A673 (cell line): Measurements from ENCODE around the gene PRMT6. TPM values are rescaled to one million over a fixed set of nuclear protein-coding genes. Genes with fewer than 3 reads are reported as not detected.

Experiments used
- Bru-seq: library from RNA; stranded (reverse); fragments of 400-500 nt; gene quantifications from one replicate; lab custom pipeline; 2021; lab: Mats Ljungman, UMichigan
- BruChase-seq, 2 experiments: library from RNA; stranded (reverse); fragments of 400-500 nt; gene quantifications; one replicate each; lab custom pipeline; 2021; lab: Mats Ljungman, UMichigan
- BruUV-seq: library from RNA; stranded (reverse); fragments of 400-500 nt; replicated peaks from 2 replicates; lab custom pipeline; 2021; lab: Mats Ljungman, UMichigan
- CTCF ChIA-PET: fragments of 300-600 bp; sonication (Branson Sonifier 250); formaldehyde crosslinking; loops from one replicate; lab custom pipeline; 2022; ENCODE audit warnings: antibody characterized with exemption; lab: Charles Lee
- POLR2A ChIA-PET: fragments of 300-600 bp; sonication (Branson Sonifier 250); formaldehyde crosslinking; loops from one replicate; lab custom pipeline; 2022; ENCODE audit warnings: antibody characterized with exemption; ENCODE audit not compliant: low non-redundant PET; lab: Charles Lee
- DNase-seq: peaks from one replicate; pipeline ENCODE4 v3.0.0-alpha.2; 2015; ENCODE audit warnings: low spot score
- H3K27ac ChIP-seq: fragments of 200-600 bp; sonication (generic); 2 replicates; pipeline ENCODE4 v1.5.1; 2016; ENCODE audit warnings: mixed run types, low read depth, mild to moderate bottlenecking, mixed read lengths, antibody characterized with exemption, low read length; ENCODE audit not compliant: poor library complexity, severe bottlenecking
- H3K27me3 ChIP-seq: fragments of 200-600 bp; sonication (generic); replicated peaks from 2 replicates; pipeline ENCODE4 v1.6.1; 2017; ENCODE audit warnings: mixed run types, low read depth, mild to moderate bottlenecking, mixed read lengths, antibody characterized with exemption, low read length; ENCODE audit not compliant: insufficient read depth, poor library complexity
- H3K36me3 ChIP-seq: fragments of 200-600 bp; sonication (generic); 2 replicates; pipeline ENCODE4 v1.6.1; 2016; ENCODE audit warnings: mixed run types, mild to moderate bottlenecking, mixed read lengths, antibody characterized with exemption, low read length; ENCODE audit not compliant: insufficient read depth, poor library complexity, severe bottlenecking
- H3K4me1 ChIP-seq: fragments of 200-600 bp; sonication (generic); 2 replicates; pipeline ENCODE4 v1.6.1; 2017; ENCODE audit warnings: mixed run types, mild to moderate bottlenecking, mixed read lengths, antibody characterized with exemption, low read length; ENCODE audit not compliant: insufficient read depth, poor library complexity, severe bottlenecking
- H3K4me3 ChIP-seq: fragments of 200-600 bp; sonication (generic); 2 replicates; pipeline ENCODE4 v1.5.1; 2016; ENCODE audit warnings: low read depth, mixed run types, mild to moderate bottlenecking, mixed read lengths, low read length; ENCODE audit not compliant: poor library complexity, severe bottlenecking
- H3K9me3 ChIP-seq: fragments of 200-600 bp; sonication (generic); 2 replicates; pipeline ENCODE4 v1.6.1; 2016; ENCODE audit warnings: mixed run types, low read depth, mild to moderate bottlenecking, mixed read lengths, antibody characterized with exemption, low read length; ENCODE audit not compliant: poor library complexity, severe bottlenecking
- EZH2 ChIP-seq: fragments of 200-600 bp; sonication (generic); IDR thresholded peaks from 2 replicates; pipeline ENCODE4 v1.6.1; 2017; ENCODE audit warnings: borderline replicate concordance, low read depth, mild to moderate bottlenecking, mixed read lengths, antibody characterized with exemption, low read length; ENCODE audit not compliant: poor library complexity, severe bottlenecking
- intact Hi-C: fragments of 100-400 bp; cut with micrococcal nuclease; formaldehyde crosslinking; loops from one replicate; pipeline ENCODE4 v1.10.0; 2022; ENCODE audit not compliant: unreplicated experiment
- long read RNA-seq: library from polyadenylated mRNA; stranded (forward); transcript quantifications from one replicate; pipeline ENCODE4 v2.0.0, GENCODE V29; 2022
- total RNA-seq: library from RNA; stranded (reverse); gene quantifications from 2 replicates; pipeline ENCODE4 v1.2.3, GENCODE V29; 2021
- TF ChIP-seq, protein P1 (sequence below): fragments of 300-800, 200-600 bp; sonication (generic); conservative IDR thresholded peaks from 2 replicates; pipeline ENCODE4 v1.5.1; 2017; ENCODE audit warnings: low read depth, mild to moderate bottlenecking, antibody characterized with exemption, low read length, moderate library complexity, mixed read lengths

Gene PRMT6
- total RNA-seq (50.4 and 53.0 TPM in 2 replicates), Bru-seq, nascent RNA (percentile 94 among the genes with signal in this experiment), BruChase-seq, experiment 1, labeled RNA remaining after a 2-hour chase (percentile 98 among the genes with signal in this experiment), BruChase-seq, experiment 2, labeled RNA remaining after a 6-hour chase (percentile 96 among the genes with signal in this experiment)
- long read RNA-seq, transcript PRMT6-201 (1 exons, 2,616 nt): major isoform, 355 of 358 reads
- long read RNA-seq, partial matches to known transcripts: 0 of 358 reads
- long read RNA-seq, other reads (novel, unspliced or antisense): 0 of 358 reads

GRCh38 chr1:107056426-107057196 lies at the start of gene PRMT6:
Gene PRMT6 (plus strand): TSS chr1:107056674. CDS start chr1:107056716, 42 bp downstream.
- peaks cover 15% of the 10 kb centered on the region for H3K36me3 ChIP-seq
- TF ChIP-seq EZH2: no peak
- TF ChIP-seq, protein P1, sequence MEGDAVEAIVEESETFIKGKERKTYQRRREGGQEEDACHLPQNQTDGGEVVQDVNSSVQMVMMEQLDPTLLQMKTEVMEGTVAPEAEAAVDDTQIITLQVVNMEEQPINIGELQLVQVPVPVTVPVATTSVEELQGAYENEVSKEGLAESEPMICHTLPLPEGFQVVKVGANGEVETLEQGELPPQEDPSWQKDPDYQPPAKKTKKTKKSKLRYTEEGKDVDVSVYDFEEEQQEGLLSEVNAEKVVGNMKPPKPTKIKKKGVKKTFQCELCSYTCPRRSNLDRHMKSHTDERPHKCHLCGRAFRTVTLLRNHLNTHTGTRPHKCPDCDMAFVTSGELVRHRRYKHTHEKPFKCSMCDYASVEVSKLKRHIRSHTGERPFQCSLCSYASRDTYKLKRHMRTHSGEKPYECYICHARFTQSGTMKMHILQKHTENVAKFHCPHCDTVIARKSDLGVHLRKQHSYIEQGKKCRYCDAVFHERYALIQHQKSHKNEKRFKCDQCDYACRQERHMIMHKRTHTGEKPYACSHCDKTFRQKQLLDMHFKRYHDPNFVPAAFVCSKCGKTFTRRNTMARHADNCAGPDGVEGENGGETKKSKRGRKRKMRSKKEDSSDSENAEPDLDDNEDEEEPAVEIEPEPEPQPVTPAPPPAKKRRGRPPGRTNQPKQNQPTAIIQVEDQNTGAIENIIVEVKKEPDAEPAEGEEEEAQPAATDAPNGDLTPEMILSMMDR: no peak
- peaks cover 13% of the 10 kb centered on the region for H3K4me1 ChIP-seq
- H3K27ac ChIP-seq: peak within 1 kb of the TSS; percentile 89
- no peaks in the 10 kb centered on the region for H3K27me3 ChIP-seq
- POLR2A ChIA-PET: interaction anchor here (0.6 kb wide), 1 partner anchor 207 kb away, joined by 3 read pairs; no protein-coding TSS in a partner anchor
- peak; percentile 94 for DNase-seq
- CTCF ChIA-PET: no interaction called here
- peak within 1 kb of the TSS; percentile 78 for H3K4me3 ChIP-seq
- TSS peak; percentile 71 for BruUV-seq
- H3K9me3 ChIP-seq: no peaks in the 10 kb centered on the region
- intact Hi-C loops: loop anchor here (1.0 to 5.0 kb wide), 4 partner anchors 84 to 404 kb away; no protein-coding TSS in a partner anchor

DNA sequence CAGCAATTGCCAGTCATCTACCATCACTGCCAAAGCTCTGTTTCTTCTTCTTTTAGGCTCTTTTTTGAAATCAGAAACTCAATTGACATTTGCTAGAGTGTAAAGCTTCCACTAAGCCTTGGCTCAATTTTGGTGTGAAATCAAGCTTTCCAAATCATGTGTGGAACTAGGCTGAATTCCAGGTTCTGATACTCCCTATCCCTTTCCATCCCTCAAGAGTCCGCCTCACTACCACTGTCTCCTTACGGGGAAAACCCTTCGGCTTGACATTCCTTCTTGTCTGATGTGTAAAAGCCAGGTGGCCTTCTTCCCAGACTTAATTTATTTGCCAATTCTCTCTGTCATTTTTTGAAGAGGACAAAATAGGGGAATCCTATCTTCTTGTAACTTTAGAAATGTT lies 47.2 kb upstream of the PRMT6 start:
- BruUV-seq: no TSS peak
- no peak for DNase-seq
- ChIA-PET CTCF (no interaction called here), POLR2A (no interaction called here)
- intact Hi-C loops: no loop called here
- Histone ChIP-seq H3K36me3 (no peaks in the 10 kb centered on the region), H3K9me3 (no peaks in the 10 kb centered on the region), H3K4me1 (no peaks in the 10 kb centered on the region), H3K27ac (no peak overlapping the region), H3K4me3 (no peak overlapping the region), H3K27me3 (no peaks in the 10 kb centered on the region)
- TF ChIP-seq, protein P1: no peak
- no peak for TF ChIP-seq EZH2

GRCh38 chr1:107010582-107010981 lies 45.9 kb upstream of the PRMT6 start:
- intact Hi-C loops: no loop called here
- Histone ChIP-seq H3K4me3 (no peak overlapping the region), H3K27ac (no peak overlapping the region), H3K27me3 (no peaks in the 10 kb centered on the region), H3K4me1 (no peaks in the 10 kb centered on the region), H3K36me3 (no peaks in the 10 kb centered on the region), H3K9me3 (no peaks in the 10 kb centered on the region)
- POLR2A ChIA-PET: no interaction called here
- CTCF ChIA-PET: no interaction called here
- TF ChIP-seq, protein P1: no peak
- no peak for TF ChIP-seq EZH2
- no peak for DNase-seq
- BruUV-seq: no TSS peak
